ENCODE measurements around the gene MDP1.
A peak's percentile ranks its signal among the peaks of the same experiment; 100 is the strongest.
"Not testable (repeated sequence)": the region's sequence is repeated elsewhere in the genome, so short reads cannot be mapped to it uniquely, and the experiment has no call there.

MDP1 gene

DNA sequence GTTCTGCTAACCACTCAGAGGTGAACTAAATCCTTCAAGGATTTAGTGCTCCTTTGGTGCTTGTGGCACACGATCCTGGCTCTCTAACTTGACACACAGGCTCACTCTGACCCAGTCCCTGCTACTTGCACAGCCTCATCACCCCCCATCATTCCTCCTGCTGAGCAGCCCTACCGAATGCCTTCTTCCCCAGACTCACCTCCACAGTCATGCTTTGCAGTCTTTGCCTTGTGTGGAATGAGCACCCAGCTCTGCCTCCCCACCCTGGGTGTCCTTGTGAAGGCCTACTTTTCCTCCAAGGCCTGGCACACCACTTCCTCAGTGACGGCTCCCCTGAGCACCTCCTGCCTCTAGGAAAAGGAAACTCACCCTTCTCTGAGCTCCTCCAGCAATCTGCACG lies 34.5 kb upstream of the MDP1 start:
- no peak overlapping the region for H3K27ac ChIP-seq
- TF ChIP-seq, protein P1, sequence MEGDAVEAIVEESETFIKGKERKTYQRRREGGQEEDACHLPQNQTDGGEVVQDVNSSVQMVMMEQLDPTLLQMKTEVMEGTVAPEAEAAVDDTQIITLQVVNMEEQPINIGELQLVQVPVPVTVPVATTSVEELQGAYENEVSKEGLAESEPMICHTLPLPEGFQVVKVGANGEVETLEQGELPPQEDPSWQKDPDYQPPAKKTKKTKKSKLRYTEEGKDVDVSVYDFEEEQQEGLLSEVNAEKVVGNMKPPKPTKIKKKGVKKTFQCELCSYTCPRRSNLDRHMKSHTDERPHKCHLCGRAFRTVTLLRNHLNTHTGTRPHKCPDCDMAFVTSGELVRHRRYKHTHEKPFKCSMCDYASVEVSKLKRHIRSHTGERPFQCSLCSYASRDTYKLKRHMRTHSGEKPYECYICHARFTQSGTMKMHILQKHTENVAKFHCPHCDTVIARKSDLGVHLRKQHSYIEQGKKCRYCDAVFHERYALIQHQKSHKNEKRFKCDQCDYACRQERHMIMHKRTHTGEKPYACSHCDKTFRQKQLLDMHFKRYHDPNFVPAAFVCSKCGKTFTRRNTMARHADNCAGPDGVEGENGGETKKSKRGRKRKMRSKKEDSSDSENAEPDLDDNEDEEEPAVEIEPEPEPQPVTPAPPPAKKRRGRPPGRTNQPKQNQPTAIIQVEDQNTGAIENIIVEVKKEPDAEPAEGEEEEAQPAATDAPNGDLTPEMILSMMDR (IDR thresholded peaks at IDR 0.05): no peak
- TF ChIP-seq ZFX (IDR thresholded peaks at IDR 0.05; ENCODE audit: borderline replicate concordance): no peak

DNA sequence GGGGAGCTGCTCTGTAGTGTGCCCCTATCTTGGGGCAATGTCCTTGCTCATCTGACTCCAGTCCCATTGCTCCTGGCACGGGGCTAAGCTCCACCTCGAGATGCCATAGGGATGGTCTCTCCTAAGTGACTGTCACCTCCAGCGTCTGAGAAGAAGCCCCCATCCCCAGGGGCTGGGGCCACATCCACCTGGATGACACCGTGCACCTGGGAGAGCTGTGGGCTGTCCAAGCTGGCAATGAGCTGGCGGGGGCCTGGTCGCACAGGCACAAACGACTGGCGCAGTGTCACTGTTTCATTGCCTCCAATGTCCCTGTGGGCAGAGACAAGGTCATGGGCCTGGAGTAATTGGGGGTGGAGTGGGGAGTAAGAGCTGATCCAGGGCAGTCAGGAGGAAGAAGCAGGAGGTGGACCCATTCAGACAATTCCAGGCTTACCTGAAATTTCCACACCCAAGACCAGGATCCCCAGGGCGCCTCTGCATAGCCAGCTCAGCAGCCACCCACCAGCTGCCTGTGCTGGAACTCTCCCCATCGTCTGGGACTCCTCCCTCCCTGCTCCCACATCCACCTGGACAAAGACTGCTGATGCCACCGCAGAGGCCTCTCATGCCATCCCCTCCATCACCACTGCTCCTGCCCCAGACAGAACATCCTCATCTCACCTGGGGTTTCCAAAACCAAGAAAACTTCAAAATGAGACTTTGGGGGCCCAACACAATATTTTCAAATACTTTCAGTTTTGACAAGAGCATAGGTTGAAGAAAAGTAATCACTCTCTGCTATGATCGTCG lies 33.6 kb upstream of the MDP1 start:
- TF ChIP-seq, protein P1 (IDR thresholded peaks at IDR 0.05): no peak
- no peak for TF ChIP-seq ZFX (IDR thresholded peaks at IDR 0.05; ENCODE audit: borderline replicate concordance)
- H3K27ac ChIP-seq: no peak overlapping the region

DNA sequence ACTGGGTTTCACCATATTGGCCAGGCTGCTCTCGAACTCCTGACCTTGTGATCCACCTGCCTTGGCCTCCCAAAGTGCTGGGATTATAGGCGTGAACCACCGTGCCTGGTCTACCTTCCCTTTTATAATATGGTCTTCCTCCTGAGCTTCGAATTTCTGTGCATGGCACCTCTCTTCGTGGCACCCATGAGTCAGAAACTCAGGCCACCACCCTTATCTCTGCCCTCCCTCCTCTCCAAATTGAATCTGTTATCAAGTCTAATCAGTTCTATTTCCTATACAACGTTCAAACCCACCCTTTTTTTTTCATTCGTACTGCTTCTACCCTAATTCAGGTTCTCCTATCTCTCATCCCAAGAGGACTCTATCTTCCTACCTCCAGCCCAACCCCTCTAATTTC lies 31.6 kb upstream of the MDP1 start:
- no peak overlapping the region for H3K27ac ChIP-seq
- TF ChIP-seq, protein P1 (IDR thresholded peaks at IDR 0.05): no peak
- TF ChIP-seq ZFX (IDR thresholded peaks at IDR 0.05; ENCODE audit: borderline replicate concordance): no peak

DNA sequence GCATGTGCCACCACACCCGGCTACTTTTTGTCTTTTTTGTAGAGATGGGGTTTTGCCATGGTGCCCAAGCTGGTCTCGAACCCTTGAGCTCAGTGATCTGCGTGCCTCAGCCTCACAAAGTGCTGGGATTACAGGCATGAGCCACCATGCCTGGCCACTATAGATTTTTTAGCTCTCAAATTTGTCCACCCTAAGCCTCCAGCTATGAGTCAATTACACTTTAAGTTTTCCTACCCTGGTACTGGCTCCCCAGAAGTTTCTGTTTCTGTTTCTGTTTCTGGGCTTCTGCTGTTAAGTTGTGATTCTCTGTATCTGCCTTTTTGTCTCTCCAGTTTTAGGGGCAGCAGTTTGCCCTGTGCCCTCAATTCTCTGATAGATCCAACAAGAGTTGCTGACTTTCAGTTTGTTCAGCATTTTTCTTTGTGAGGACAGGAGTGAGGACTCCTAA lies 30.9 kb upstream of the MDP1 start:
- no peak for TF ChIP-seq ZFX (IDR thresholded peaks at IDR 0.05; ENCODE audit: borderline replicate concordance)
- TF ChIP-seq, protein P1 (IDR thresholded peaks at IDR 0.05): no peak
- no peak overlapping the region for H3K27ac ChIP-seq

DNA sequence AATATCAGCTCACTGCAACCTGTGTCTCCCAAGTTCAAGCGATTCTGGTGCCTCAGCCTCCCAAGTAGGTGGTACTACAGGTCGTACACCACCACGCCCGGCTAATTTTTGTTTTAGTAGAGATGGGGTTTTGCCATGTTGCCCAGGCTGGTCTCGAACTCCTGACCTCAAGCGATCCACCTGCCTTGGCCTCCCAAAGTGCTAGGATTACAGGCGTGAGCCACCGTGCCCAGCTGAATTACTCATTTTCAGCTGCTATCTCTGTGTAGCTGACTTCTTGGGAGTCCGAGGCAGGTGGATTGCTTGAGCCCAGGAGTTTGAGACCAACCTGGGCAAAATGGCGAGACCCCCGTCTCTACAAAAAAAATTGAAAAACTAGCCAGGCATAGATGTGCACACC lies 29.5 kb upstream of the MDP1 start:
- H3K27ac ChIP-seq: not testable (repeated sequence)

DNA sequence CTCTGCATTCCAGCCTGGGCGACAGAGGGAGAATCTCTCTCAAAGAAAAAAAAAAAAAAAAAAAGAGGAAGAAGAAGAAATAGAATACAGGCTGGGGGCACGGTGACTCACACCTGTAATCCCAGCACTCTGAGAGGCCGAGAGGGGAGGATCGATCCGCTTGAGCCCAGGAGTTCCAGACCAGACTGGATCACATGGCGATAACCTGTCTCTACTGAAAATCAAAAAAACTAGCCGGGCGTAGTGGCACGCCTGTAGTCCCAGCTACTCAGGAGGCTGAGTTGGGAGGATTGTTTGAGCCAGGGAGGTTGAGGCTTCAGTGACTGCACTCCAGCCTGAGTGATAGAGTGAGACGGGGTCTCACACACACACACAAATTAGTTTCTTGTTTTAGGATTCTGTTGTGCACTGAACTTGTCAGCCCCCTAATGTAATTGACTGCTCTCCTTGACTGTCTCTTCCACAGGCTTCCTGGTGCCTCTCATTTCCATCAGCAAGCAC lies 27.5 kb upstream of the MDP1 start:
- TF ChIP-seq ZFX (IDR thresholded peaks at IDR 0.05; ENCODE audit: borderline replicate concordance): no peak
- TF ChIP-seq, protein P1 (IDR thresholded peaks at IDR 0.05): no peak

DNA sequence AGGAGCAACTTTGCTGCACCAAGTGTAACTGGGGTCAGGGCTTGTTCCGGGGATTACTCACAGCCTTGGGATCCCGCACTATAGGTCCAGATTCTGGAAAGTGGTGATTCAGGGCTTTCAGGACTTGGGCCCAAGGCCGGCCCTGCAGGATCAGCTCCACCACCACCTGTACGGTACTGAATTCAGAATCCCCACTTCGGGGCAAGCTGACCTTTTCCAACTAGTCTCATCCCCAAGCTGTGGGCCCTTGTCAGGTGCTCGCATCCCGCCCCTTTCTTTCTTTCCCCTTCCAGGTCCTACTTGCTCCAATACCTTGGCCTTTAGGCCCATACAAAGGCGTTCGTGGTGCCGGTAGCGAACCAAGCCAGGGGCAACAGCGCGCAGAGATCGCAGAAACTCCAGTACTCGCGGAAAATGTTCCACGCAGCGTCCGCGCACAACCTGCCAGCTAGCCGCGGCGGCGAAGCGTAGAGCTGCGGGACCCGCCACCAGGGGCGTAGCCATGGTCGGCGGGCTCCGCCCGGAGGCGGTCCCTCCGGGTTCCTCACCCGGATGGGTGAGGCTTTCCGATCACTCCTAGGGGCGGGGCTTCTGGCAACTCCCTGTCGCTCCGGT lies 26.1 kb upstream of the MDP1 start:
- TF ChIP-seq, protein P1 (IDR thresholded peaks at IDR 0.05): no peak
- no peak for TF ChIP-seq ZFX (IDR thresholded peaks at IDR 0.05; ENCODE audit: borderline replicate concordance)
- H3K27ac ChIP-seq: peak overlapping the region; percentile 97

More for the DNA sequence above, 27.5 kb upstream of the MDP1 start:
- peak overlapping the region; percentile 97 for H3K27ac ChIP-seq
